GM10266 (cell line): ENCODE results near the gene POLN.

Experiments
- DNase-seq: peaks from one replicate; pipeline ENCODE4 v3.0.0; 2012; ENCODE audit errors: extremely low spot score
- TF ChIP-seq, protein P1 (sequence below): IDR thresholded peaks from 2 replicates; pipeline ENCODE4 v1.5.1; 2012; ENCODE audit warnings: mild to moderate bottlenecking, low read depth; ENCODE audit not compliant: control insufficient read depth, insufficient read depth; ENCODE audit errors: missing control alignments

POLN gene

GRCh38 chr4:2093265-2093664, 148.7 kb downstream of the POLN start:
- TF ChIP-seq, protein P1, sequence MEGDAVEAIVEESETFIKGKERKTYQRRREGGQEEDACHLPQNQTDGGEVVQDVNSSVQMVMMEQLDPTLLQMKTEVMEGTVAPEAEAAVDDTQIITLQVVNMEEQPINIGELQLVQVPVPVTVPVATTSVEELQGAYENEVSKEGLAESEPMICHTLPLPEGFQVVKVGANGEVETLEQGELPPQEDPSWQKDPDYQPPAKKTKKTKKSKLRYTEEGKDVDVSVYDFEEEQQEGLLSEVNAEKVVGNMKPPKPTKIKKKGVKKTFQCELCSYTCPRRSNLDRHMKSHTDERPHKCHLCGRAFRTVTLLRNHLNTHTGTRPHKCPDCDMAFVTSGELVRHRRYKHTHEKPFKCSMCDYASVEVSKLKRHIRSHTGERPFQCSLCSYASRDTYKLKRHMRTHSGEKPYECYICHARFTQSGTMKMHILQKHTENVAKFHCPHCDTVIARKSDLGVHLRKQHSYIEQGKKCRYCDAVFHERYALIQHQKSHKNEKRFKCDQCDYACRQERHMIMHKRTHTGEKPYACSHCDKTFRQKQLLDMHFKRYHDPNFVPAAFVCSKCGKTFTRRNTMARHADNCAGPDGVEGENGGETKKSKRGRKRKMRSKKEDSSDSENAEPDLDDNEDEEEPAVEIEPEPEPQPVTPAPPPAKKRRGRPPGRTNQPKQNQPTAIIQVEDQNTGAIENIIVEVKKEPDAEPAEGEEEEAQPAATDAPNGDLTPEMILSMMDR: no peak
- DNase-seq: no peak

- no peak for DNase-seq
- TF ChIP-seq, protein P1: no peak
These were observed 149.3 kb downstream of the POLN start for GRCh38 chr4:2092669-2093053.

DNA sequence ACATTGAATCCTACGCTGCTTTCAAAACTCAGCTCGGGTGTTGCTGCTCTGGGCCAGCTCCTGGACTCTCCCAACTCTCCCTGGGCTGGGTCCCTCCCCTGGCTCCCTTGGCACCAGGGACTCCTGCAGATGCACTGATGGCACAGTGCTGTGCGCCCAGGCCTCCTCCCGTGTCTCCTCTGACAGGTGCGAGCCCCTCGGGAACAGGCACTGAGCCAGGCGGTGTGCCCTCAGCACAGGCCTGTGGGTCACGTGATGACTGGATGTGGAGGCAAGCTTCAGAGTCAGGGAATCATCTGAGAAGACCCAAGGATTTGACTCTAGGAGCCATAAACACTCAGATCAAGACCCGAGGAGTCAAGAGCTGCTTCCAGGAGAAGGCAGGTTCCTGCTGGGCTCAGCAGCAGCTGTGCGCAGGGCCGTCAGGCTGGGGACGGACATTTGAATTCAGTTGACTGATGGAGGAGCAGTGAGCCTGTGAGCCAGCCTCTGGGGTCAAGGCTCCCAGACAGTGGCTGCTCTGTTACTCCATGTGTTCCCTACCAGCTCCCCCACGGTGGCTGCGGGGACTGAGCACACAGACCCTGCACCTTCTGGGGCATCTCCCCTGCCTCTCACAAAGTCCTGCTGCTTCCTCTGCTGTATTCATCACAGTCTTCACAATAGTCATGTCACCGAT, 149.8 kb downstream of the POLN start:
- no peak for DNase-seq
- TF ChIP-seq, protein P1: no peak

- DNase-seq: no peak
- TF ChIP-seq, protein P1: no peak
These were observed 151.3 kb downstream of the POLN start for GRCh38 chr4:2090642-2091041.

DNA sequence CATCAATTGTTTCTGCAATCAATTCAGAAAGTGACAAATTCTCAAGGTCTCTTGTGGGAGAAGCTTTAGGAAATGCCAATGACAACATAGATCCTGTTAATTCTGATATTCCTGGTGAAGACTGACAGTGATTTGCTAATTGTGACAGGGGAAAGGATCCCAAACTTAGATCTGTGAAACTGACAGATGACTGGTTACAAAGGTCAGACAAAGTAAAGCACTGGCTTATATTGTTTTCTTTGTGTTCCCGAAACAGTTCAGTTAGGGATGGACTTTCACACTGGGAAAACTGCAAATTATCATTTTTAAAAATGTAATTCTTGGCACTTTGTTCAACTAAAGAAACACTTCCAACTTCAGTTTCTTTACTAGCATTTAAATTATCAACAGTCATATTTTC, 152.7 kb downstream of the POLN start:
- DNase-seq: no peak
- TF ChIP-seq, protein P1: no peak

DNA sequence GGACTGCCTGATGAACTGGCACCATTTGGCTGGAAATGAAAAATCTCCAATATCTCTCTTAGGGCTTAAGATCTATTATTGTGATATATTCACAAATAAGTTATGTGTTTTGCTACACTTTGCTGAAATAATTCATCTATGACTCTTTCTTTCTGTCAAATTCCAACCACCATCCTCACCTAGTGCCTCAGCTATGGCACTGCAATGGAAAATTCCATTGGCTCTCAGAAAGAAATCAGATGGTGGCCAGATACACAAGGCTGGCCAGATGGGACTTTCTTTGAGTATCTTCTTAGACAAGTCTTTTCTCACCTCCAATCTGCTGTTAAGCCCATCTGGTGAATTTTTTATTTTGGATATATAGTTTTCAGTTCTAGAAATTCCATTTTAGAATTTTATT, 154.8 kb downstream of the POLN start:
- TF ChIP-seq, protein P1: no peak
- DNase-seq: no peak

GRCh38 chr4:2085496-2085901, 156.4 kb downstream of the POLN start:
- TF ChIP-seq, protein P1: no peak
- DNase-seq: no peak
